GM03348 (cell line): ENCODE results near the gene PROCR.
"Not testable (repeated sequence)": the region's sequence is repeated elsewhere in the genome, so short reads cannot be mapped to it uniquely, and the experiment has no call there.

Experiments used
- DNase-seq: peaks from one replicate; pipeline ENCODE4 v3.0.0; 2012; ENCODE audit warnings: low spot score

The PROCR gene

DNA sequence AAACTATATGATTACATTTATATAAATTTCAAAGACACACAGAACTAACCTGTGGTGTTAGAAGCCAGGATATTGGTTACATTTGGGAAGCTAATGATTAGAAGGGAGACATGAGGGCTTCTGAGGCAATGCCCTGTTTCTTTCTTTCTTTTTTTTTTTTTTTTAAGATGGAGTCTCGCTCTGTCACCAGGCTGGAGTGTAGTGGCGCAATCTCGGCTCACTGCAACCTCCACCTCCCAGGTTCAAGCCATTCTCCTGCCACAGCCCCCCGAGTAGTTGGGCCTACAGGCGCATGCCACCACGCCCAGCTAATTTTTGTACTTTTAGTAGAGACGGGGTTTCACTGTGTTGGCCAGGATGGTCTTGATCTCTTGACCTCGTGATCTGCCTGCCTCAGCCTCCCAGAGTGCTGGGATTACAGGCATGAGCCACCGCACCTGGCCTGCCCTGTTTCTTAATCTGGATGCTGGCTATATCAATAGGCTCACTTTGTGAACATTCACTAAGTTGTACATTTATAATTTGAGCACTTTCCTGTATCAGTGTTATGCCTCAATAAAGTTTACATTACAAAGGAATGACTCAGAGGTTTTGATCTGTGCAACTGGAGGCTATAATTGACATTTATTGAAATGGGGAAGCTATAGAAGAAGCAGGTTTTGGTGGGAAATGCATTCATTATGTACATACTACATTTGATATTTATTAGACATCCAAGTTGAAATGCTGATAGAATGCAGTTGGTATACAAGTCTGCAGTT lies 21.3 kb downstream of the PROCR start:
- DNase-seq: not testable (repeated sequence)

DNA sequence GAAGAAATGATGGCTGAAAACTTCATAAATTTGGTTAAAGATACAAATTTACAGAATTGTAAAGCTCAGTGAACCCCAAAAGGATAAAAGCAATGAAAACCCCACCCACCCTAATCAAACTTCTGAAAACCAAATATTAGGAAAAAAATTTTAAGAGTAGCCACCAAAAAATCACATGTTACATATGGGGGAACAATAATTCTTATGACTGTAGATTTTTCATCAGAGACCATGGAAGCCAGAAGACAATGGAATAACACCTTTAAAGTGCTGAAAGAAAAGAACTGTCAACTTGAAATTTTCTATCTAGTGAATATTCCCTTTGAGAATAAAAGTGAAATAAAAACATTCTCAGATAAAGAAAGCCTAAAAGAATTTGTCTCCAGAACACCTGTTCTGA lies 24.4 kb downstream of the PROCR start:
- DNase-seq: no peak

DNA sequence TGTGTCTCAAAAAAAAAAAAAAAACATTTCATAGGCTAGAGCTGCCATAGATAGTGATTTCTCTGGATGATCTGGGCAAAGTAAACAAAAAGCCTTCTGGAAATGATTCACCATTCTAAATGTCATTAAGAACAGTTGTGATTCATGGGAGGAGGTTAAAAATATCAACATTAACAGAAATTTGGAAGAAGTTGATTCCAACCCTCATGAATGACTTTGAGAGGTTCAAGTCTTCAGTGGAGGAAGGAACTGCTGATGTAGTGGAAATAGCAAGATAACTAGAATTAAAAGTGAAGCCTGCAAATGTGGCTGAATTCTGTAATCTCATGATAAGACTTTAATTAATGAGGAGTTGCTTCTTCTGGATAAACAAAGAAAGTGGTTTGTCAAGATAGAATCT lies 27.9 kb downstream of the PROCR start:
- DNase-seq: no peak

DNA sequence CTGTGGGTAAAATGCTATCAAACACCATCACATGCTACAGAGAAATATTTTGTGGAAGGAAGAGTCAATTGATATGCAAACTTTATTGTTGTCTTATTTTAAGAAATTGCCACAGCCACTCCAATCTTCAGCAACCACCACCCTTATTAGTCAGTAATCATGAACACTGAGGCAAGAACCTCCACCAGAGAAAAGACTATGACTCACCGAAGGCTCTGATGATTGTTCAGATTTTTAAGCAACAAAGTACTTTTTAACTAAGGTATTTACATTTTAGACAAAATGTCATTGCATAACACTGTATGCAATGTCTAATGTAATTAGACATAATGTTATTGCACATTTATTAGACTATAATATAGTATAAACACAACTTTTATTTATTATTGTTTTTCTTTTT lies 28.4 kb downstream of the PROCR start:
- DNase-seq: peak; percentile 67

DNA sequence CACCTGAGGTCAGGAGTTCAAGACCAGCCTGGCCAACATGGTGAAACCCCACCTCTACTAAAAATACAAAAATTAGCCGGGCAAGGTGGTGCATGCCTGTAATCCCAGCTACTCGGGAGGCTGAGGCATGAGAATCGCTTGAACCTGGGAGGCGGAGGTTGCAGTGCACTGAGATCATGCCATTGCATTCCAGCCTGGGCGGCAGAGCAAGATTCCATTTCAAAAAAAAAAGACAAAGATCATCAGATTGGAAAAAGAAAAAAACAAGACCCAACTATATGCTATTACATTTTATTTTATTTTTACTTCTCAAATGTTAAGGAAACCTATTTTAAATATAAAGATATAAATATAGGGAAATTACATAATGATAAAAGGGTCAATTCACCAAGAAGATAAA lies 29.6 kb downstream of the PROCR start:
- not testable (repeated sequence) for DNase-seq

DNA sequence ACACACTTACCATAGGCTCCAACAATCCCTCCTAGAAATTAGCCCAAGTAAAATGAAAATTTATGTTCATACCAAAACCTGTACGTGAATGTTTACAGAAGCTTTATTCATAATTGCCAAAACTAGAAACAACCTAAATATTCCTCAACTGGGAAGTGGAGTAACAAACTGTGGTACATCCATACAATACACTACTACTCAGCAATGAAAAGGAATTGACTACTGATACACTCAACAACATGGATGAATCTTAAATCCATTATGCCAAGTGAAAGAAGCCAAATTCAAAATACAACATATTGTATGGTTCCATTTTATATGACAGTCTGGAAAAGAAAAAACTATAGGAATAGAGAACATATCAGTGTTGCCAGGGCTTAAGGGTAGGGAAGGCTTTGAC lies 34.9 kb downstream of the PROCR start:
- DNase-seq: no peak

DNA sequence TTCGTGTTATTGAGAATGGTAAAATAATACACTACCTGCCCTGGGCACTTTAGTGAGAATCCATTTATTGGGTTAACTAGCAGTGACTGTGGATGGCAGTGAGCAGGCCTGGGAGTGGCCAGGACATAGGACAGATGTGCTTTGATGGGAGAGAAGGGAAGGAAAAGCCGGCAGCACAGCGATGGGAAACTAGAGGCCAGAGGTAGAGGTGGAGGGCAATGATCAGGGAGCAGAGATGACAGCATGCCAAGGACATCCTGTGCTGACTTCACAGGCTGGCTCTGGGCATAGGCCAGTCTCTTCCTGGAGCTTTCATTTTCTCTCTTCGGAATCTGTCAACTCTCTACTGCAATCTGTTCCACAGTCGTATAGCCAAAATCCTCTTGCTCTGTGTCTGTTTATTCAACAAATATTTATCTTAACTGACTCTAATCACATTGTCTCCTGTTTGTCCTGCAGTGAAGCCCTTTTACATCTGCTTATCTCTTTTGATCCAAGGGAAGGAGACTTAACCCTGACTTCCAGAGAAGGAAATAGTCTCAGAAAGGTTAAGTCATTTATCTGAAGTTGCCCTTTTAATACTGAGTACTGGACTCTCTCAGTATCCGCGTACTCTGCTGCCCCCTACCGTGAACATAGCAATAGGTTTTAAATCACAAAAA lies 36.2 kb downstream of the PROCR start:
- peak; percentile 82 for DNase-seq

DNA sequence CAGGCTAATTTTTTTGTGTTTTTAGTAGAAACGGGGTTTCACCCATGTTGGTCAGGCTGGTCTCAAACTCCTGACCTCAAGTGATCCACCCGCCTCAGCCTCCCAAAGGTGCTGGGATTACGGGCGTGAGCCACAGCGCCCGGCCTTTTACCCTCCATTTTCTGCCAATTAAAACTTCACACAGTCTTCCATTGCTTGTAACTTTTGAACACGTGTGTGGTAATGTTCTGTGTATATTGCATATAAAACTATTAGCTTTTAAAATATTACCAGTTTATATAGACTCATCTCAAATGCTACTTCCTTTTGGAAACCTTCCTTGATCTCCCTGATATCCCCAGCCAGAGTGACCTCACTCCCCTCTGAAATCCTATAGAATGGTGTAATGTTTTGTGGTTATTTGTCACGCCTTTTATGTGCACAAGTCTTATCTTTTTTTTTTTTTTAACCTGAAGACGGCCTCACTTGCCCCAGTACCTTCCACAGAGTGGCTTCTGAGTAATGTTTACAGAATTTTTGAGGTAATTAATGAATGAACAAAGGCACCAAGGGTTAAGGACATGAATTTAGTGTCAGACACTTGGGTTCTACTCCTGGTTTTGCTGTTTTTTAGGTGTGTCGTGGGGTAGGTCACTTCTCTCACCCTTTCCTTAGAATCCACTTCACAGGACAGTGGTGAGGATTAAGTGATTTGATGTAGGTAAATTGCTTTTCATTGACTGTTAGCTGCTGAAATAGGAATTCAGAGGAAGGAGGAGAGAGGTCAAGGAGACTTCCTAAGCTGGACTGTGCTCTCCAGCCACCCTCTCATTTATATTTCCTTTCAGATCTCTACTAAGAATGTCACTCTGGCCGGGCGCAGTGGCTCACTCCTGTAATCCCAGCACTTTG lies 43.4 kb downstream of the PROCR start:
- peak; percentile 14 for DNase-seq

DNA sequence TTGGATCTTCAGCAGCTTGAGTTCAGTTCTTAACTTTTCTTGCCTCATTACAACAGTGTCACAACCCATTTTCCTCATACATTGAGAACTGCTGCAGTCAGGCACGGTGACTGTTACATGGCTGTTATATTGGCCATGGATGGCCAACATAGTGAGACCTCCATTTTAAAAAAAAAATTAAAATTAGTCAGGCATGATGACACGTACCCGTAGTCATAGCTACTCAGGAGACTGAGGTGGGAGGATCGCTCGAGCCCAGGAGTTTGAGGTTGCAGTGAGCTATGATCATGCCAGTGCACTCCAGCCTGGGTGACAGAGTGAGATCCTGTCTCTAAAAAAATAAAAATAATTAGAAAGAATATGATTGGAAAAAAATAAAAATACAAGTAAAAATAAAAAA lies 44.7 kb downstream of the PROCR start:
- no peak for DNase-seq

DNA sequence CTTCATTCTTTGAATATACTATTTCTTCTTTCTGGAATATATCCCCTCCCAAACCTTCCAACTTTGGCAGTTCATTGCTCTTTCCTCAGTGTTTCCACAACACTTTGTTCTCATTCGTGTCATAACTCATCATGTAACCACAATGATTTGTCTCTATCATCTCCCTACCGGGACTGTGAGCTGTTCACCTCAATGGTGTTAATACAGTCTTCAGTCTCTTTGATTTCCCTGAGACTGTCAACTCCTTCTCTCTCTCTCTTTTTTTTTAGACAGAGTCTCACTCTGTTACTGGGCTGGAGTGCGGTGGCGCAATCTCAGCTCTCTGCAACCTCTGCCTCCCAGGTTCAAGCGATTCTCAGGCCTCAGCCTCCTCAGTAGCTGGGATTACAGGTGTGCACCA lies 52.1 kb downstream of the PROCR start:
- no peak for DNase-seq

DNA sequence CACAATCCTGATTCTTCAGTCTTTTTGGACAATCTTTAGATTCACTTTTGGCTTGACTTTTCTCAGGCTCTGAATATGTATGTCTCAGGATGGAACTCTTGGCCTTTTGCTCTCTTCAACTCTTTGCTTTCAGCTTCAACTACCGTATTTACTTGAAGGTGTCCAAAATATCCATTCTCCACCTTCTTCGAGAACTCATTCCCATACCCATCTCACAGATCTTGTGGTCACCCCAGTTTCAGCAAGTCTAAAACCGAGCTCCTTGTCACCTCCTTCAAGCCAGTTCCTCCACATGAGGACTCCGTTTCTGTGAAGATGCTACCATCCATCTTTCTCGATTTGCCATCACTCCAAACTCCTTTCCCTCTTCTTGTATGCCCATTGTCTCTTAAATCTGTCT lies 52.7 kb downstream of the PROCR start:
- no peak for DNase-seq

DNA sequence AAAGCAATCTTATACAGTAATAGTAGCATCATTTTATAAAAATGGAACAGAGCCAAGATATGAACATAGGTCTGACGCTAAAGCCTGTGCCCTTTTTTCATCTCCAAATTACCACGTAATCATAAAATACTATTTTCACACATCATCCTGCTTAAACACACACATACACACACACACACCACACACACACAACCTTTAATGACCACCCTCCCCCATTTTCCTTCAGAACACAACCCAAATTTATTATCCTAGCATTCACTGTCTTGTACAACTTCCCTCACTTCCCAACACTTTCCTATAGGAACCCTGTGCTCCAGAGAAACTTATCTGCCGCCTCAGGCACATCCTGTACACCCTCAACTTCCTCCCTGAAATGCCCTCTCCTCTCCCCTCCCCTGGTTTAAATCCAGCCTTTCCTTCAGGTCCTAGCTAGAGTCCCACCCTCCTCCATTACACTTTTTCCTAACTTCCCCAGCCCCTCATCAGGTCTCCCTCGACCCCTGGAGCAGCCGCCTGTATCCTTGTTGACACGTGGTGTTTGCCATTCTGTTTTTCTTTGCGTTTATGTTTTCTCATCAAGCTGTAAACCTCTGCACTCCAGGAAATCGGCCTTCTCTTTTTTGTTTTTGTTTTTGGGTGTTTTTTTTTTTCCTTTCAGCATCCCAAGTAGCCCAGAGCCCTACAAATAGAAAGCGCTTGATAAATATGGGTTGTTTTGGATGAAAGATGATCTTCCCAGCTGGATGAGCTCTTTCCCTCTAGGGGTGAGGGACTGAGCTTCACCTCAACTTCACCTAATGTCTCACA lies 53.6 kb downstream of the PROCR start:
- DNase-seq: no peak

DNA sequence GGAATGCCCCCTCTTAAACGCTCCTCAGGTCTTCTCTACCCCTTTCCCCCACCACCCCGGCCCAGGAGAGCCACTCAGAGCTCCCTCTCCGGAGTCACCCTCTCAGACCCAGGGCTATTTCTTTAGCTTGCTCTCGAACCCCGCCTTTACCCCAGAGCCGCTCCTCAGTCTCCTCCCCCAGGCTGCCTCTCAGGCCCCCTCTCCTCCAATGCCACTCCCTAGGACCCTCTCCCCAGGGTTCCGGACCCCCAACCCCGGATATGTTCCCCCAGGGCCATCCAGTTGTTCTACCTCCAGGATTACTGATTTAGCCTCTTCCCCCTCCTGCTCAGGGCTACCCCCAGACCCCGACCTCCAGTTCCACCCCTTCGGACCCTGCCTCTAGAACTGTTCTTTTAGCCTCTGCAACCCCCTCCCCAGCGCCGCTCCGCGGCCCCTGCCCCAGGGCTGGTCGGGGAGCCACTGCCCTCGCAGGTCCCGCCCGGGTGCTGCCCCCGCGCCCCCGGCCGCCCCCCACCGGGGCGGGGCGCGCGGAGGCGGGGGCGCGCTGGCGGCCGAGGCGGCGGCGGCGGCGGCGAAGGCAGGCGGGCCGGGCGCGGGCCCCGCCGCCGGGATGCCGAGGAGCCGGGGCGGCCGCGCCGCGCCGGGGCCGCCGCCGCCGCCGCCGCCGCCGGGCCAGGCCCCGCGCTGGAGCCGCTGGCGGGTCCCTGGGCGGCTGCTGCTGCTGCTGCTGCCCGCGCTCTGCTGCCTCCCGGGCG lies 54.4 kb downstream of the PROCR start, which contains the start of gene MMP24:
Gene MMP24 (plus strand): TSS at position 565 of the 758 bp plus-strand sequence. CDS start 49 bp downstream, at position 614.
- peak; percentile 51 for DNase-seq
